Measurements from ENCODE around the gene COPS6.

COPS6 gene

GRCh38 chr7:100088621-100089457, at the start of gene COPS6:
Gene COPS6 (plus strand): TSS chr7:100088969. CDS start chr7:100088991, 22 bp downstream.
- DNase-seq (ENCODE audit: low read depth in 2 of 2) = peak; percentile 65 to 80

DNA sequence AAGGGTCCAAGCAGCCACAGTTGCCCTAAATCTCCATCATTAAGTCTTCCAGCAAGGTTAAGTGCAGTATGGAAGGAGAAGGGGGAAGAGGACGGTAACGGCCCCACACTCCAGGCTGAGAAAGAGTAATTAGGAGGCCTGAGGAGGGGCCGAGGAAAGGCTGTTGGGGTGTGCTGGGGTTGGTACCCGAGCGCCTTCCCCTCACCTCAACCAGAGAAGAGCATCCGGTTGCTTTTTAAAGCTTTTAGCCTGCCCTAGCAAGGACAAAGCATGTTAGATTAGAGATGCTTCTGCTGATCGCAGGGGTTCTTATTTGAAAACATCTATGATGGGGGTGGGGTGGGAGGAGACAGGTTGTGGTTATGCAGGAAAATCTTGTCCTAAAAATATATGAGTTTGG, 48.2 kb upstream of the COPS6 start:
- DNase-seq (ENCODE audit: low read depth in 2 of 2) = no peak

- DNase-seq (ENCODE audit: low read depth in 2 of 2) = no peak
Measured at GRCh38 chr7:100044718-100045117, 44.1 kb upstream of the COPS6 start.

DNA sequence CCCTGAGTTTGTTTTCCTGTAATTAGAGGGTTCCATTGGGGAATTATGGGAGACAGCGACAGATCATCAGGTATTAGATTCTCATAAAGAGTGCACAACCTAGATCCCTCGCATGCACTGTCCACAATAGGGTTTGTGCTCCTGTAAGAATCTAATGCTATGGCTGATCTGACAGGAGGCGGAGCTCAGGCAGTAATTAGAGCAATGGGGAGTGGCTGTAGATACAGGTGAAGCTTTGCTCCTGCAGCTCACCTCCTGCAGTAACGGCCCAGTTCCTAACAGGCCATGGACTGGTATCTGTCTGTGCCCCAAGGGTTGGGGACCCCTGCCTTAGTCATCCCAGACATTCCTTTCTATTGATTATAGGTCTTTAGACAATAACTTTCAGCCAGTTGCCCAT, 40.1 kb upstream of the COPS6 start:
- no peak for DNase-seq (ENCODE audit: low read depth in 2 of 2)

DNA sequence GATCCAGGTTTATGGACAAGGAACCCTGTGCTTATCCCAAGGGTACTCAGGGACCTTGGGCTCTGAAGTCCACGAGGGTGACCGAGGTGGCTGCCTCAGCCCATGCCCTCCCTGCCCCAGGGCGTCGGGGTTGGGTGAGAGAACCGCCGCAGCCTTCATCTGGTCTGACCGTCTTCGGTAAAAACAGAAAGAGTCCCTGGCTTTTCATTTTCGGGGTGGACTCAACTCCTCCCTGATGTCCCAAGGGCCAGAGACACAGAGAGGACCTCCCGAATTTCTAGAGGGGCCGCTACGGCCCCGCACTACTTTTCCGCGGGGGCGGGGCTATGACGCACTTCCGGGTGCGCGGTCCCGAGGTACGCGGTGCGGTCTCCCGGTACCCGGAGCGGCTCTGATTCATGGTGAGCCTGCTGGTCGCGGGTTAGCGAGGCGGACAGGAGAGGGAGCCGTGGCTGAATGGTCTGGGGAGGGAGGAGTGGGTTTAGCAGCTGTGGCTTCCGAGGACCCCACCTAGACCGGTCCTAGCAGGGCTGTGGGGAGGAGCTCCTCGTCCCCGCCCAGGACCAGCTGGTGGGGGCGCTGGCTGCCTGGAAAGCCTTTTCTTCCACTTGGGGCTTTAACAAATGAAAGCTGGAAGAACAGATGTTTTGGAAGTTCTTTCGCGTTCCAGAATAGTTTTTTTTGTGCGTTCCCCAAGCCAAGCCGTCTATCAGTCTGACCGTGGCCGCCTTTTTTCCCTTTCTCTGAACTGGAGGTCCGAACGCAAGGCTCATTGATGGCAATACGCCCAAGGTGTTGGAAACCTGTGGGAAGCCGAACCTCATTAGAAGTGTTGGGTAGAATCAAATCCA, 39.1 kb upstream of the COPS6 start, which contains the start of gene ZSCAN21:
Gene ZSCAN21 (plus strand): TSS at position 334 of the 851 bp plus-strand sequence. CDS start 7,233 bp downstream, outside the sequence.
- peak; percentile 69 to 78 for DNase-seq (ENCODE audit: low read depth in 2 of 2)

- no peak for DNase-seq (ENCODE audit: low read depth in 2 of 2)
Measured at GRCh38 chr7:100051611-100052010, 37.2 kb upstream of the COPS6 start.

DNA sequence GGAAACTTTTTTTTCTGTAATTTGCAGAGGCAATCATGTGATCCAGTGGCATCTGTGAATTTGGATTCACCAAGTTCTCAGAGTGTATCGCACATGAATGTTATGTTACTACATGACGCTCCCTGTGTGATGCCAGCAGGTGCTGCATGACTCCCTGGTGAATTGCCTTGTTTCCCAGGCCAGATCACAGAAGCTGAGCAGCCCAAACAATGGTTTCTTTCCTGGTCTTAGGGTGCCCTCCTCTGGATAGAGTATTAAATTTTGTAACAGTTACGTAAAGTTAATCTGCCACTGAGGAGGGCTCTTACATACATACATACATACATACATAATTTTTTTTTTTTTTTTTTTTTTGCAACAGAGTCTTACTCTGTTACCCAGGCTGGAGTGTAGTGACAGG, 35.6 kb upstream of the COPS6 start:
- no peak for DNase-seq (ENCODE audit: low read depth in 2 of 2)

DNA sequence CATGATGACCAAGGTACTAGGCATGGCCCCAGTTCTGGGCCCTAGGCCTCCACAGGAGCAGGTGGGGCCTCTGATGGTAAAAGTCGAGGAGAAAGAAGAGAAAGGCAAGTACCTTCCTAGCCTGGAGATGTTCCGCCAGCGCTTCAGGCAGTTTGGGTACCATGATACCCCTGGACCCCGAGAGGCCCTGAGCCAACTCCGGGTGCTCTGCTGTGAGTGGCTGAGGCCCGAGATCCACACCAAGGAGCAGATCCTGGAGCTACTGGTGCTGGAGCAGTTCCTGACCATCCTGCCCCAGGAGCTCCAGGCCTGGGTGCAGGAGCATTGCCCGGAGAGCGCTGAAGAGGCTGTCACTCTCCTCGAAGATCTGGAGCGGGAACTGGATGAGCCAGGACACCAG, 31.8 kb upstream of the COPS6 start:
- DNase-seq (ENCODE audit: low read depth in 2 of 2) = no peak

DNA sequence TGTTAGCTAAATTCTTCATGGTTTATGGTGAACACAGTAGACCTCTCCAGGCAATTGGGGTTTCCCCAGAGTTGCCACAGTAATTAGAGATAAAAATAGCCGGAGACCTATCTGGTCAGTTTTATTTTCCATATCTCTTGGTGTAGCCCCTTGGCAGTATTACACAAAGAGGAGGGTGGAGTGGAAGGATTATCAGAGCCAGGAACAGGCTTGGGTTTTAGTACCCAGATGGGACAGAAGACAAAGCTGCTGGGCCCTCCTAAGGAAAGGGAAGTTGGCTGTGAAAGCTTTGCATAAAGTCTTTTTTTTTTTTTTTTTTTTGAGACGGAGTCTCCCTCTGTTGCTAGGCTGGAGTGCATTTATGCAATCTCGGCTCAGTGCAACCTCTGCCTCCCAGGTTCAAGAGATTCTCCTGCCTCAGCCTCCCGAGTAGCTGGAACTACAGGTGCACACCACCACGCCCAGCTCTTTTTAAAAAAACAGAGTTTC, 29.5 kb upstream of the COPS6 start:
- DNase-seq (ENCODE audit: low read depth in 2 of 2) = no peak

- DNase-seq (ENCODE audit: low read depth in 2 of 2) = no peak
Measured at GRCh38 chr7:100061518-100062193, 27.1 kb upstream of the COPS6 start.

GRCh38 chr7:100063376-100063775, 25.4 kb upstream of the COPS6 start:
- DNase-seq (ENCODE audit: low read depth in 2 of 2) = no peak

DNA sequence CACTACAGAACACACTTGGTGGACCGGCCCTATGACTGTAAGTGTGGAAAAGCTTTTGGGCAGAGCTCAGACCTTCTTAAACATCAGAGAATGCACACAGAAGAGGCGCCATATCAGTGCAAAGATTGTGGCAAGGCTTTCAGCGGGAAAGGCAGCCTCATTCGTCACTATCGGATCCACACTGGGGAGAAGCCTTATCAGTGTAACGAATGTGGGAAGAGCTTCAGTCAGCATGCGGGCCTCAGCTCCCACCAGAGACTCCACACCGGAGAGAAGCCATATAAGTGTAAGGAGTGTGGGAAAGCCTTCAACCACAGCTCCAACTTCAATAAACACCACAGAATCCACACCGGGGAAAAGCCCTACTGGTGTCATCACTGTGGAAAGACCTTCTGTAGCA, 24.6 kb upstream of the COPS6 start:
- DNase-seq (ENCODE audit: low read depth in 2 of 2) = no peak

- DNase-seq (ENCODE audit: low read depth in 2 of 2) = no peak
Measured at GRCh38 chr7:100065452-100066186, 23.1 kb upstream of the COPS6 start.

GRCh38 chr7:100066953-100067352, 21.8 kb upstream of the COPS6 start:
- no peak for DNase-seq (ENCODE audit: low read depth in 2 of 2)

GRCh38 chr7:100069991-100070390, 18.8 kb upstream of the COPS6 start:
- DNase-seq (ENCODE audit: low read depth in 2 of 2) = no peak

GRCh38 chr7:100071018-100071723, 17.6 kb upstream of the COPS6 start:
- no peak for DNase-seq (ENCODE audit: low read depth in 2 of 2)

DNA sequence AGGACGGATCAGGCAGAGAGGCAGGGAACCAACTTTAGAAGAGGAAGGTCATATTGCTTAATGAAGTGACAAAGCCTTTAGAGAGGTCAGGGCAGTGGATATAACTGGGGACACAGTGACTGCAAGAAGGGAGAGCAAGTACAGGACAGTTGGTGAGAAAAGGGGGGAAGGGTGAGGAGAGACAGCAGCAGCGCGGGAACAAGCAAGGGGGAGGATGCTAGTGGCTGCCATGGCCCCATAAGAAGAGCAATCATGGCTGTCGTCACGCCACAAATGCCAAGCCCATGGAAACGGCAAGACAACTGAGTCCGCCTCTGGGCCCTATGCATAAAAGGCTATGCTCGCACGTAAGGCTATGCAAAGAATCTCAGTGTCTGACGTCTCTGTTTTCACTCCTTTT, 16.3 kb upstream of the COPS6 start:
- DNase-seq (ENCODE audit: low read depth in 2 of 2) = no peak

DNA sequence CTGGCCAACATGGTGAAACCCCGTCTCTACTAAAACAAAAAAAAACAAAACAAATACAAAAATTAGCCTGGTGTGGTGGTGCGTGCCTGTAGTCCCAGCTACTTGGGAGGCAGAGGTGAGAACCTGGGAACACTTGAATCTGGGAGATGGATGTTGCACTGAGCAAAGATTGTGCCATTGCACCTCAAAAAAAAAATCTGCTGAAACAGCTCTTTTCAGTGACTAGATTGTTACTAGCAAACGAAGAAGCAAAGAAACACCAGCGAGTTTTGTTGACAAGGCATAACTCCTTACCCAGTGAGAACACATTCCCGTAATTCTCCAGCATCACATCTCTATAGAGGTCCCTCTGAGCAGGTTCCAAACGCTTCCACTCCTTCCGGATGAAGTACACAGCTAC, 13.9 kb upstream of the COPS6 start:
- no peak for DNase-seq (ENCODE audit: low read depth in 2 of 2)

DNA sequence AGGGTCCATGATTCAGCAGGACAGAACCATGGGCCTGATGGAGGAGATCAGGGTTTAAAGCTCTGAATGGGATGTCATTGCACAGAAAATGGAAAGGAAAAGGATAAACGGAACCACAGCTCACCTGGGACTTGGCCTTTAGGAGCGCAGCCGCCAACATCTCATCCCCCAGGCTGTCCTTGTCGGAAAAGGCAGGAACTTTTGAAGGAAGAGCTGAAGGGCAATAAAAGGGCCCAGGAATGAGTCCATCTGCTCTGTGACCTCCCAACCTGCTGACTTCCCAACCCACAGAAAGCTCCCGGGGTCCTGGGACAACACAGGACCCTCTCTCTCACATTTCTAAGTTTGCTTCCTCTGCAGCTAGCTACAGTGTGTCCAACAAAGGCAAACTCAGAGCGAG, 13.4 kb upstream of the COPS6 start:
- no peak for DNase-seq (ENCODE audit: low read depth in 2 of 2)

- DNase-seq (ENCODE audit: low read depth in 2 of 2) = no peak
Measured at GRCh38 chr7:100077205-100077604, 11.6 kb upstream of the COPS6 start.
